HG02870 (cell line): ENCODE results near the gene MBOAT2.

Experiments used
- ATAC-seq: cut with Tn5 transposase; IDR thresholded peaks from one replicate; pipeline ENCODE4 v1.9.1; 2021; ENCODE audit warnings: mild to moderate bottlenecking, moderate library complexity; ENCODE audit not compliant: unreplicated experiment

MBOAT2 gene

DNA sequence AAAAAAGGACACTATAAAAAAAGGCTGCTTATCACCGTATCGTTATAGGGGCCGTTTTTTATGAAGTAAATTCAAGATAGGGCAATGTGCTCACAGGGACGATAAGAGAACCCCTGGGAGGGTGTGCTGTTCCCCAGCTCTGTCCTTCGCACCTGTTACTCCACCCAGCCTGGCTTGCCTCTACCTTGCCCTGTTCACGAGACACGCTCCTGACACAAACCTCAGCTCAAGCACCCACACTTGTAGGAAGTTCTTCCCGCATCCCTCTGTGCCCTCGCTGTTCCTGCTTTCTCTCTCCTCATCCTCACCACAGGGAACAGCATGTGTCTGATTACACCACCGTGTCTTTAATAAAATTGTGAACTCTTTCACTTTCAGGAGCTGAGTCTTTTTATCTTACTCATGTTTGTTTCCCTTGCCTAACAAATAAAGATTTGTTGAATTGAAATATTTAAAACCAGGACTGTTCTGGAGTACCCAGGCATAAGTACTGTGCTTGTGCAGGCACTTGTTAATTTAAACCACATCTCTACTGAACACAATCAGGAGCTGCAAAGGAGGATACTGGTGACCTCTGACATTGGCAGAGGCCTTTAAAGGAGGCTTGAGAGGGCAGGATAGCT lies 140.0 kb downstream of the MBOAT2 start:
- ATAC-seq, result no peak

DNA sequence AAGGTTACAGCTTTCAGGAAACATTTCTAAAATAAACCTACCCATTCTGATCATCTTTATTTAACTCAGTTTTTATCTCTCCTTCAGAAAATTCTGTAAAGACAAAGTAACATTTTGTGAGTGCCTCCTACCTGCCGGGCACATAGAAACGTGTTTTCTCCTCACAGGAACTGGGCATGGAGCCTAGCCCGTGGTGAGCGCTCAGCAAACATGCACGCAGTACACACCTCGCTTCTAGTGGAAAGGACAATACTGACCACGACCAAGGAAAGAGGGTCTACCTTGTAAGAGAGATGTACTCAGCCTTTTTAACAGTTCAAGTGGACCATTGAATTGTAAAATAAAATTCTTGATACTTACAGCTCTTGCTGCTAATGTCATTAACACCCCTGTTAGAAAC lies 141.3 kb downstream of the MBOAT2 start:
- no peak for ATAC-seq

DNA sequence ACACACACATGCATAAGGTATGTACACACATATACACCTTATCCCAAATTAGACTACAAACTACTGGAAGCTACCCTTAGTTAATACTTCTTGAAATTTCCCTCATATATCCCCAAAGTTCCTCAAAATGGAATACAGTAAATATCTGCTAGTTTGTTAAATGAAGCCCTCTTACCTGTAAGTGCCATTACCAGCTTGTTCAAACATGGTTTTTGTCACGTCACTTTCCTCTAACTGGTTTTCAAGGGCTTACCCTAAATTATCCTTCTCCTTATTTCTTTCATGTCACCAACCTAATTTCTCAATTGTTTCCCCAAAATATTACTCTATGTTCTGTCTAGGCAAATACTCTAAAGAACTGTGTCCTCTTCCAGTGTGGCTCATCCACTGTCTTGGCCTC lies 141.7 kb downstream of the MBOAT2 start:
- ATAC-seq, result no peak

GRCh38 chr2:8860239-8860638 lies 143.2 kb downstream of the MBOAT2 start:
- no peak for ATAC-seq

DNA sequence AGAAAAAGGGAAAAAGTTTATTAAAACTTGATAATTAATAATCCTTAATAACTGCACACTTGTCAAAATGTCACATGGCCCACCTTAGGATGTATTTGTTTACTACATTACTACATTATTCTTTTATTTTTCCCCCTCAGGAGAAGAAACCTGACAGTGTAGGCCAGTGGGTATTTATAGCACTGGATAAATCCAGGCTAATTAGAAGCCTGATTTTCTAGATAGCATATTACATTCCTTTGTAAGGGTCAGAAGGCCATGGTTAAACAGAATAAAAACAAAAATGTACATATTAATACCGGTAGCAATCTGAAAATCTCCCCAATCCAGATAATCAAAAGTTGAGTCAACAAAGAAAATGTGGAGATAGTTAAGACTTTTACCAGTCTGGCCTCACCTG lies 144.6 kb downstream of the MBOAT2 start:
- no peak for ATAC-seq

DNA sequence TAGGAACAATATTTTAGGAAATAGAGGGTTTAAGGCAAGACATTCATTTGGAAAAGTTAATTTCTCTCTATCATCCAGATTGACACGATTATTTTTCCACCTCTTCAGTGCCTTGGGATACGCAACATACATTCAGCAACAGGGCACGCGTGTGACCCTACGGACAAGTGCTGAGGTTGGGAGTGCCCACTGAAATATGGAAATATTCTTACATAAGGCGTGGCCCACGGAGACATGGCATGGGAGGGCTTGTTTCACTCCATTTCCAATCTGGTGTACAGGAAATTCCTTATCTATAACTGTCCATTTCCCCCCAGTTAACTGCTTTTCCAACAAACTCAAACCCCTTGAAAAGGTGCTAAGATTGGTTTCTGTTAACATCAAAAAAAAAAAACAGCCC lies 145.2 kb downstream of the MBOAT2 start:
- no peak for ATAC-seq

- no peak for ATAC-seq
These were observed 145.8 kb downstream of the MBOAT2 start for GRCh38 chr2:8857709-8858108.

GRCh38 chr2:8856176-8856575 lies 147.3 kb downstream of the MBOAT2 start:
- ATAC-seq, result no peak

- ATAC-seq, result no peak
These were observed 148.5 kb downstream of the MBOAT2 start for GRCh38 chr2:8855010-8855409.

GRCh38 chr2:8853426-8853825 lies 150.1 kb downstream of the MBOAT2 start:
- no peak for ATAC-seq

DNA sequence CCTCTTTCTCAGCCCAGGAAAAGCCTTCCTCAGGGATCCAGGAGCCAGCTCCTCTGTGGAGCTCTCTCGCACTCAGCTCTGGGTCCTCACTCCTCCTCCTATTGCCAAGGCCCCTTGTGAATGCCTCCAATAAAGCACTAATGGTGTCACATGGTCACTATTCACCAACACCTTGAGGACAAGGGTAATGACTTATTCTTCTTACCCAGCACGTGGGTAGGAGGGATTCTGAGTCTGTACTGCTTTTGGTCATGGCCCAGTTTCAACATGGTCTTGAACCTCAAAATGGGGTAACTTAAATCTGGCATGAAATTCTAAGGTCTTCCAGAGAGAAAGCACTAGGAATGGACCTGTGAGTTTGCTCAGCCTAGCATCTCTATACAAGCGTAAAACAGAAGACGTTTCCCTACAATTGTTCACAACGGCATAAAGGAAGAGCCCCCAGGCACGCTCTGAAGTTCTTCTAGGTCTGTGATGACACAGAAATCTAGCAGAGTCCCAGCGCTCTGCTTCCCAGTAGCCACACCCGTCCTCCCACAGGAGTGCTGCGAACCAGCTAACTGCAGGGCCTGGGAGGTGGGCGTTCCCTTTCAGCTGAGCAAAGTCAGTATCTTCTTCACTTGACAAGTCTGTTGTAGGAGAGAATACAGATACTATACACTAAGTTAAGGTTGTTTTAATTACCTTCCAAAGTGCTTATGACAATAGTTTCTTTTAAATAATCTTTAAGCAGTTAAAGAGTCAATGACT lies 151.5 kb downstream of the MBOAT2 start:
- ATAC-seq, result no peak

GRCh38 chr2:8850845-8851487 lies 152.5 kb downstream of the MBOAT2 start:
- ATAC-seq, result no peak

GRCh38 chr2:8849327-8849726 lies 154.2 kb downstream of the MBOAT2 start:
- no peak for ATAC-seq

DNA sequence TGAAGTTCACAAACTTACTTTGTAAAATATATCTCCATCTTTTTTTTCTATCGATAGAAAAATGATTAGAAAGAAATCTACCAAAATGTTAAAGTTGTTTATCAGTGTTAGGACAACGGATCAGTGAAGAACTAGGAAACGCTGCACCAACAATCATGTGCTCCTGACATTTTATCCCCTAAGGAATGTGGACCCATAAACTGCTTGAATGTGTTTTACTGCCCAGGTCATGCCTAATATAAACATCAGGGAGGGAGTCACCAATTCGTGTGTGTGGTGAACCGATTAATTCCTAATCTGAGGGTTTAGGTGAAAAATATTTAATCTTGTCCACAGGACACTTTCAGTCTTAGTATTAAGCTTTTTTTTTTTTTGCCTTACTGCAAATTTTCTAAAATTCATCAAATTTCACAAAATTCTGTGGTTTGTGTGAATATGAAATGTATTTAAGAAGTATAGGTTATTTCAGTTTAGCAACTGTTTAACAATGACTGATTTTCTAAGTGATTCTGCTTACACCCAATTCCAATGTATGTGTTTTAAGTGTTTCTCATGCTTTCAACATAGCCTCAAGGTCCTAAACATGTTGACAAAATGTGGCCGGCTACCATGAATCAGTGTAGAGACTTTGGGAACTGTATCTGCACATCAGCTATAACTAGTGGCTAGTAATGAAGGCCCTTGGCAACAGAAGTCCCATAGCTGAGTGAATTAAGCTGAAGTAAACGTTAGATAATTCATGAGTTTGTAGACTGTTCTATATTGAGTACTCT lies 155.0 kb downstream of the MBOAT2 start:
- no peak for ATAC-seq

- no peak for ATAC-seq
These were observed 156.1 kb downstream of the MBOAT2 start for GRCh38 chr2:8847400-8847799.

- ATAC-seq, result no peak
These were observed 161.6 kb downstream of the MBOAT2 start for GRCh38 chr2:8841932-8842331.

DNA sequence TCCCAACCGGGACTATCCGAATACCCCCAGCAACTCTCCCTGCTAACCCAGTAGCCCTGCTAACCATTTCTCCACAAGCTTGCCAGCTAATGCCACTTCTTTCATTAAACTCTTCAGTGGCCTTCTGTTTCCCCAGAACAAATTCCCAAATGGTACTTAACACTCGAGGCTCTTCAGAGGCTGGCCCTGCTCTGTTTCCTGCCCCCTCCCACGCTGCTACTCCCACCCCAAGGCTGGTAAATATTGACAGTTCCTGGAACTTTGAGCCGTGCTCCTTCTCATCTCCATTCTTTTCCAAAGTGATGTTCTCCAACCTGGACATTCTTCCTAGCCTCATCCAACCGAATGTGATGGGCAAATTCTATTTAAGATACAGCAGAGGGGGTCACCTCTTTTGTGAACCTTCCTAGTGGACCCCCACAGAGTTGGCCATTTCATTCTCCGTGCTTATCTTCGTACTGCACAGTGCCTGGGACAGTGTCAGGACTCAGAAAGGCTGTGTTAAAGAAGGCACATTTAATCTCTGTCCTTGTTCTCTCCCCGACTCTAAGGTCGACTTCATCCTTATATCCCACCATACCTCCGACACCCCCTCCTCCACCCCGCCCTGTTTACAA lies 162.9 kb downstream of the MBOAT2 start:
- ATAC-seq, result no peak

GRCh38 chr2:8839189-8839965 lies 164.1 kb downstream of the MBOAT2 start:
- ATAC-seq, result no peak

DNA sequence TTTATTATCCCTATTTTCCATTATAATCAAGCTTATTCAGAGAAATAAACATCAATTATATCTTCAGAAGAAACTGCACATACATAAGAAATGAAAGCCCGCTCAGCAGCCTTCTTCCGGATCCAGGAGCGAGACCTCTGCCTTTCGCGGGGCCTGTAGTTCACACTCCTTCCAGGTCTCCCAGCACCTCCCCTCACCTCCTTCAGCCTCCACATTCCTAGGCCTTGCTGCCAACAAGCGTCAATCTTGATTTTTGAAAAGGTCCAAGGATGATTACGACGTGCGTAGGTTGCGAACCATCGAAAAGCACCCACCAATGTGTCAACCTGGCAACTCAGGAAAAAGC lies 165.7 kb downstream of the MBOAT2 start:
- ATAC-seq, result no peak
